OCI-LY3 (cell line): ENCODE measurements around the gene DCUN1D5.

ENCODE experiments used
- EZH2phosphoT487 ChIP-seq: fragments of 200-600 bp; shearing (Covaris generic); IDR thresholded peaks from 2 replicates; pipeline ENCODE4 v1.6.1; 2018; ENCODE audit warnings: antibody characterized with exemption, mixed run types, low read depth
- TF ChIP-seq, protein P1 (sequence below): fragments of 200-600, 300-600 bp; sonication (generic); IDR thresholded peaks from 2 replicates; pipeline ENCODE4 v1.5.1; 2014; ENCODE audit warnings: antibody characterized with exemption, low read length, low read depth

DNA sequence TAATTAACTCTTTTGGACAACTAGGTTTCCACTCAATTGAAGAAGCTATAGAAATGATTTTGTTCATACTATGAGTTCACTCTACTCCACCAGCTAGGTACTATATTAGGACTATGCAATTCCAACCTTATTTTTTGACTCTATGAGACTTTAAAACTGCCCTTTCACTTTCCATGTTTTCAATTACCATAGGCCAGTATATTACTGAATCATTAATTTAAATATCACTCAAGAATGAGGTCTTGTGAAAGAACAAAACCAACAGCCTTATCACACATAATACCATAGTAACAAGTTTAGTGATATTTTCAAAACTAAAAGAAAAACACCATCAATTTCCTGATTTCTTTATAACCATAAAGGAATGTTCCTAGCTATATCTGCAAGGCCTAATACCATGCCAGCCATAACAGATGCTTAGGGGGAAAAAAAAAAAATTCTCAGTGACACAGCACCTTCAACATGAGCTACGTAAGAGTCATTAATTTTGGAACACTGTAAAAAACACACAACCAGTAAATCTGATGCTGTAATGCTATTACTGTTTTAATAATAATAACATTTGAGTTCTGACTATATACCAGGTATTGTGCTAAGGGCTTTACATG is 6.1 kb downstream of the DCUN1D5 start:
- TF ChIP-seq, protein P1, sequence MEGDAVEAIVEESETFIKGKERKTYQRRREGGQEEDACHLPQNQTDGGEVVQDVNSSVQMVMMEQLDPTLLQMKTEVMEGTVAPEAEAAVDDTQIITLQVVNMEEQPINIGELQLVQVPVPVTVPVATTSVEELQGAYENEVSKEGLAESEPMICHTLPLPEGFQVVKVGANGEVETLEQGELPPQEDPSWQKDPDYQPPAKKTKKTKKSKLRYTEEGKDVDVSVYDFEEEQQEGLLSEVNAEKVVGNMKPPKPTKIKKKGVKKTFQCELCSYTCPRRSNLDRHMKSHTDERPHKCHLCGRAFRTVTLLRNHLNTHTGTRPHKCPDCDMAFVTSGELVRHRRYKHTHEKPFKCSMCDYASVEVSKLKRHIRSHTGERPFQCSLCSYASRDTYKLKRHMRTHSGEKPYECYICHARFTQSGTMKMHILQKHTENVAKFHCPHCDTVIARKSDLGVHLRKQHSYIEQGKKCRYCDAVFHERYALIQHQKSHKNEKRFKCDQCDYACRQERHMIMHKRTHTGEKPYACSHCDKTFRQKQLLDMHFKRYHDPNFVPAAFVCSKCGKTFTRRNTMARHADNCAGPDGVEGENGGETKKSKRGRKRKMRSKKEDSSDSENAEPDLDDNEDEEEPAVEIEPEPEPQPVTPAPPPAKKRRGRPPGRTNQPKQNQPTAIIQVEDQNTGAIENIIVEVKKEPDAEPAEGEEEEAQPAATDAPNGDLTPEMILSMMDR = no peak
- TF ChIP-seq EZH2phosphoT487 = no peak
